Astrocyte (in vitro differentiated cells and primary cell): ENCODE results near the gene GATB.

Source experiments
- EZH2 ChIP-seq: IDR thresholded peaks from 2 replicates; pipeline ENCODE4 v1.6.1; 2012; ENCODE audit warnings: mild to moderate bottlenecking, low read length, inconsistent platforms; ENCODE audit not compliant: insufficient read depth
- TF ChIP-seq, protein P1 (sequence below): IDR thresholded peaks from 2 replicates; pipeline ENCODE4 v1.5.1; 2011; ENCODE audit warnings: low read depth, mild to moderate bottlenecking, inconsistent platforms, low read length, moderate library complexity; ENCODE audit not compliant: insufficient read depth

- no peak for TF ChIP-seq EZH2
- TF ChIP-seq, protein P1, sequence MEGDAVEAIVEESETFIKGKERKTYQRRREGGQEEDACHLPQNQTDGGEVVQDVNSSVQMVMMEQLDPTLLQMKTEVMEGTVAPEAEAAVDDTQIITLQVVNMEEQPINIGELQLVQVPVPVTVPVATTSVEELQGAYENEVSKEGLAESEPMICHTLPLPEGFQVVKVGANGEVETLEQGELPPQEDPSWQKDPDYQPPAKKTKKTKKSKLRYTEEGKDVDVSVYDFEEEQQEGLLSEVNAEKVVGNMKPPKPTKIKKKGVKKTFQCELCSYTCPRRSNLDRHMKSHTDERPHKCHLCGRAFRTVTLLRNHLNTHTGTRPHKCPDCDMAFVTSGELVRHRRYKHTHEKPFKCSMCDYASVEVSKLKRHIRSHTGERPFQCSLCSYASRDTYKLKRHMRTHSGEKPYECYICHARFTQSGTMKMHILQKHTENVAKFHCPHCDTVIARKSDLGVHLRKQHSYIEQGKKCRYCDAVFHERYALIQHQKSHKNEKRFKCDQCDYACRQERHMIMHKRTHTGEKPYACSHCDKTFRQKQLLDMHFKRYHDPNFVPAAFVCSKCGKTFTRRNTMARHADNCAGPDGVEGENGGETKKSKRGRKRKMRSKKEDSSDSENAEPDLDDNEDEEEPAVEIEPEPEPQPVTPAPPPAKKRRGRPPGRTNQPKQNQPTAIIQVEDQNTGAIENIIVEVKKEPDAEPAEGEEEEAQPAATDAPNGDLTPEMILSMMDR = no peak
Measured at GRCh38 chr4:151753056-151753455, 7.8 kb downstream of the GATB start.
